GM12878 (cell line): ENCODE measurements around the gene LIMA1. TPM values are rescaled to one million over a fixed set of nuclear protein-coding genes. Genes with fewer than 3 reads are reported as not detected.

Source experiments
- BCL11A ChIP-seq: IDR thresholded peaks from 2 replicates; pipeline ENCODE4 v1.6.1; 2011; ENCODE audit warnings: low read depth, low read length
- HDGF ChIP-seq: fragments of 450-650 bp; IDR thresholded peaks from 2 replicates; pipeline ENCODE4 v1.6.1; 2016; ENCODE audit warnings: antibody characterized with exemption
- IKZF1 ChIP-seq: fragments of 450-650 bp; conservative IDR thresholded peaks from 2 replicates; pipeline ENCODE4 v1.6.1; 2017; ENCODE audit warnings: antibody characterized with exemption, mild to moderate bottlenecking
- MXI1 ChIP-seq: fragments of 150-350 bp; IDR thresholded peaks from 2 replicates; pipeline ENCODE4 v1.6.1; 2011; ENCODE audit warnings: low read depth, mild to moderate bottlenecking, inconsistent platforms, low read length, improper control_type of control experiment
- POLR2AphosphoS5 ChIP-seq: IDR thresholded peaks from 2 replicates; pipeline ENCODE4 v1.6.1; 2011; ENCODE audit warnings: mild to moderate bottlenecking, low read length, inconsistent platforms
- RELA ChIP-seq: fragments of 450-650 bp; IDR thresholded peaks from 2 replicates; pipeline ENCODE4 v1.8.0; 2014; ENCODE audit warnings: borderline replicate concordance; ENCODE audit not compliant: partially characterized antibody
- YY1 ChIP-seq: IDR thresholded peaks from 2 replicates; pipeline ENCODE4 v1.6.1; 2011; ENCODE audit warnings: low read depth, mild to moderate bottlenecking, low read length
- ZBED1 ChIP-seq: IDR thresholded peaks from 2 replicates; pipeline ENCODE4 v1.6.1; 2016; ENCODE audit warnings: borderline replicate concordance
- ZNF207 ChIP-seq: fragments of 450-650 bp; IDR thresholded peaks from 2 replicates; pipeline ENCODE4 v1.6.1; 2014; ENCODE audit warnings: antibody characterized with exemption, mild to moderate bottlenecking, borderline replicate concordance
- polyA plus RNA-seq, 11 experiments: library from polyadenylated mRNA; depleted of rRNA in 4 of 11; unstranded in 6 of 11; stranded (reverse) in 5 of 11; fragments of >200 nt; fragmentation: Nextera tagmentation in 4 of 11; fragmentation: Illumina TruSeq in 1 of 11; extraction: Ambion mirVana in 4 of 11; extraction: Trizol in 1 of 11; gene quantifications; 1 replicate in 1 of 11; 2 replicates in 10 of 11; pipeline versions ENCODE4 v1.2.1 to v1.2.3, GENCODE V29; 2011 to 2016; ENCODE audit warnings: inconsistent platforms in 2 of 11, missing spikeins in 2 of 11, low read depth in 1 of 11
- total RNA-seq, 4 experiments: library from RNA; depleted of rRNA in 3 of 4; stranded (reverse); fragments of >200 nt in 3 of 4; fragmentation: Illumina TruSeq in 1 of 4; extraction: Trizol in 1 of 4; gene quantifications; 2 replicates each; pipeline versions ENCODE4 v1.2.1 to v1.2.3, GENCODE V29; 2013 to 2021
- TF ChIP-seq, protein P1 (sequence below): fragments of 150-350 bp; IDR thresholded peaks from 2 replicates; pipeline ENCODE4 v1.6.1; 2014; ENCODE audit warnings: mild to moderate bottlenecking, low read depth, low read length
- TF ChIP-seq, protein P2 (sequence below): fragments of 450-650 bp; IDR thresholded peaks from 2 replicates; pipeline ENCODE4 v1.6.1; 2017; ENCODE audit warnings: low read depth, mild to moderate bottlenecking, moderate library complexity
- TF ChIP-seq, protein P3 (sequence below): fragments of 450-650 bp; IDR thresholded peaks from 2 replicates; pipeline ENCODE4 v1.6.1; 2017; ENCODE audit warnings: mild to moderate bottlenecking, moderate library complexity

LIMA1 gene
- total and polyA plus RNA-seq, 10 of the 15 experiments (the other 5 are each of a cell fraction or from before 2014, with no cell fraction given) = 53.2 to 109 (median 60.8) TPM

DNA sequence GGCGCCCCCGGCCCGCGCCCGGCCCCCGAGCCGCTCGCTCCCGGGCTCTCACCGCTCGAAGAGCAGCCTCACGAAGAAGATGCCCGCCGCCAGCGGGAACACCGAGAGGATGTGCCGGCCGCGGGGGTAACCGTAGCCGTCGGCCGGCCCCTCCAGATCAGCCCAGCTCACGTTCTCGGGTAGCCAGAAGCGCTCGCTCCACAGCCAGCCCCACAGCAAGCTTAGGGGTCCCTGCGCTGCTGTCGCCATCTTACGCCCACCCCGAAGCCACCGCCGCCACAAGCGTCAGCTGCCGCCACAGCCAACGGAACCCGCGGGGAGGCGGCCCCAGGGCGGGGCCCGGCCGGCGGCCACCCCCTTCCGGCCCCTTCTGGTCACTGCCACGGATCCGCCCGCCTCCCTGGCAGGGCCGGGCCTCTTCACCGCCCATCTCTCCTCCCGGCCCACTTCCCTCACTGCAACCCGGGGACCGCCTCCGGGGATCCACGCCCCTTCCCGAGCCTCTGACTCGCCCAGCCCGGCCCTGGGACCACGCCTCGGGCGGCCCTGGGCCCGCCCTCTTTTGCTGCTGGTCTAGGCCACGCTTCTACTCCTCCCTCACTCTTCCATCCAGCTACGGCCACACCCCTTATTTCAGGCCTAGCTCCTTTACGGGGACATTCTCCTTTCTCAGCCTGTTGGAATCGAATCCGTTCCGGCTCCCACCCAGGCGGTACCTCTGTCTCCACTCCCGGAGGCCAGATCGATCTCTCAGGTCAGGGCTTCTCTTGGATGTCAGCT lies 116.1 kb downstream of the LIMA1 start, which contains the start of gene CERS5 (continued):
- TF ChIP-seq, protein P1, sequence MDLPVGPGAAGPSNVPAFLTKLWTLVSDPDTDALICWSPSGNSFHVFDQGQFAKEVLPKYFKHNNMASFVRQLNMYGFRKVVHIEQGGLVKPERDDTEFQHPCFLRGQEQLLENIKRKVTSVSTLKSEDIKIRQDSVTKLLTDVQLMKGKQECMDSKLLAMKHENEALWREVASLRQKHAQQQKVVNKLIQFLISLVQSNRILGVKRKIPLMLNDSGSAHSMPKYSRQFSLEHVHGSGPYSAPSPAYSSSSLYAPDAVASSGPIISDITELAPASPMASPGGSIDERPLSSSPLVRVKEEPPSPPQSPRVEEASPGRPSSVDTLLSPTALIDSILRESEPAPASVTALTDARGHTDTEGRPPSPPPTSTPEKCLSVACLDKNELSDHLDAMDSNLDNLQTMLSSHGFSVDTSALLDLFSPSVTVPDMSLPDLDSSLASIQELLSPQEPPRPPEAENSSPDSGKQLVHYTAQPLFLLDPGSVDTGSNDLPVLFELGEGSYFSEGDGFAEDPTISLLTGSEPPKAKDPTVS = no peak
- TF ChIP-seq IKZF1 (peak; percentile 68), YY1 (peak; percentile 93), BCL11A (no peak), MXI1 (peak; percentile 76), ZNF207 (peak; percentile 58; the same call in 1 of the 2 replicates), ZBED1 (no peak), POLR2AphosphoS5 (0 out of 2 replicates have a peak, but pooled peaks have one; percentile 66), HDGF (peak; percentile 98), RELA (peak; percentile 45)
- TF ChIP-seq, protein P2, sequence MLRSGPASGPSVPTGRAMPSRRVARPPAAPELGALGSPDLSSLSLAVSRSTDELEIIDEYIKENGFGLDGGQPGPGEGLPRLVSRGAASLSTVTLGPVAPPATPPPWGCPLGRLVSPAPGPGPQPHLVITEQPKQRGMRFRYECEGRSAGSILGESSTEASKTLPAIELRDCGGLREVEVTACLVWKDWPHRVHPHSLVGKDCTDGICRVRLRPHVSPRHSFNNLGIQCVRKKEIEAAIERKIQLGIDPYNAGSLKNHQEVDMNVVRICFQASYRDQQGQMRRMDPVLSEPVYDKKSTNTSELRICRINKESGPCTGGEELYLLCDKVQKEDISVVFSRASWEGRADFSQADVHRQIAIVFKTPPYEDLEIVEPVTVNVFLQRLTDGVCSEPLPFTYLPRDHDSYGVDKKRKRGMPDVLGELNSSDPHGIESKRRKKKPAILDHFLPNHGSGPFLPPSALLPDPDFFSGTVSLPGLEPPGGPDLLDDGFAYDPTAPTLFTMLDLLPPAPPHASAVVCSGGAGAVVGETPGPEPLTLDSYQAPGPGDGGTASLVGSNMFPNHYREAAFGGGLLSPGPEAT = peak; percentile 53; the same call in 1 of the 2 replicates
- TF ChIP-seq, protein P3, sequence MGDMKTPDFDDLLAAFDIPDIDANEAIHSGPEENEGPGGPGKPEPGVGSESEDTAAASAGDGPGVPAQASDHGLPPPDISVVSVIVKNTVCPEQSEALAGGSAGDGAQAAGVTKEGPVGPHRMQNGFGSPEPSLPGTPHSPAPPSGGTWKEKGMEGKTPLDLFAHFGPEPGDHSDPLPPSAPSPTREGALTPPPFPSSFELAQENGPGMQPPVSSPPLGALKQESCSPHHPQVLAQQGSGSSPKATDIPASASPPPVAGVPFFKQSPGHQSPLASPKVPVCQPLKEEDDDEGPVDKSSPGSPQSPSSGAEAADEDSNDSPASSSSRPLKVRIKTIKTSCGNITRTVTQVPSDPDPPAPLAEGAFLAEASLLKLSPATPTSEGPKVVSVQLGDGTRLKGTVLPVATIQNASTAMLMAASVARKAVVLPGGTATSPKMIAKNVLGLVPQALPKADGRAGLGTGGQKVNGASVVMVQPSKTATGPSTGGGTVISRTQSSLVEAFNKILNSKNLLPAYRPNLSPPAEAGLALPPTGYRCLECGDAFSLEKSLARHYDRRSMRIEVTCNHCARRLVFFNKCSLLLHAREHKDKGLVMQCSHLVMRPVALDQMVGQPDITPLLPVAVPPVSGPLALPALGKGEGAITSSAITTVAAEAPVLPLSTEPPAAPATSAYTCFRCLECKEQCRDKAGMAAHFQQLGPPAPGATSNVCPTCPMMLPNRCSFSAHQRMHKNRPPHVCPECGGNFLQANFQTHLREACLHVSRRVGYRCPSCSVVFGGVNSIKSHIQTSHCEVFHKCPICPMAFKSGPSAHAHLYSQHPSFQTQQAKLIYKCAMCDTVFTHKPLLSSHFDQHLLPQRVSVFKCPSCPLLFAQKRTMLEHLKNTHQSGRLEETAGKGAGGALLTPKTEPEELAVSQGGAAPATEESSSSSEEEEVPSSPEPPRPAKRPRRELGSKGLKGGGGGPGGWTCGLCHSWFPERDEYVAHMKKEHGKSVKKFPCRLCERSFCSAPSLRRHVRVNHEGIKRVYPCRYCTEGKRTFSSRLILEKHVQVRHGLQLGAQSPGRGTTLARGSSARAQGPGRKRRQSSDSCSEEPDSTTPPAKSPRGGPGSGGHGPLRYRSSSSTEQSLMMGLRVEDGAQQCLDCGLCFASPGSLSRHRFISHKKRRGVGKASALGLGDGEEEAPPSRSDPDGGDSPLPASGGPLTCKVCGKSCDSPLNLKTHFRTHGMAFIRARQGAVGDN = 0 out of 2 replicates have a peak, but pooled peaks have one; percentile 20
